ENCODE results near the gene RALGPS2.

RALGPS2 gene, protein sequence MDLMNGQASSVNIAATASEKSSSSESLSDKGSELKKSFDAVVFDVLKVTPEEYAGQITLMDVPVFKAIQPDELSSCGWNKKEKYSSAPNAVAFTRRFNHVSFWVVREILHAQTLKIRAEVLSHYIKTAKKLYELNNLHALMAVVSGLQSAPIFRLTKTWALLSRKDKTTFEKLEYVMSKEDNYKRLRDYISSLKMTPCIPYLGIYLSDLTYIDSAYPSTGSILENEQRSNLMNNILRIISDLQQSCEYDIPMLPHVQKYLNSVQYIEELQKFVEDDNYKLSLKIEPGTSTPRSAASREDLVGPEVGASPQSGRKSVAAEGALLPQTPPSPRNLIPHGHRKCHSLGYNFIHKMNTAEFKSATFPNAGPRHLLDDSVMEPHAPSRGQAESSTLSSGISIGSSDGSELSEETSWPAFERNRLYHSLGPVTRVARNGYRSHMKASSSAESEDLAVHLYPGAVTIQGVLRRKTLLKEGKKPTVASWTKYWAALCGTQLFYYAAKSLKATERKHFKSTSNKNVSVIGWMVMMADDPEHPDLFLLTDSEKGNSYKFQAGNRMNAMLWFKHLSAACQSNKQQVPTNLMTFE

DNA sequence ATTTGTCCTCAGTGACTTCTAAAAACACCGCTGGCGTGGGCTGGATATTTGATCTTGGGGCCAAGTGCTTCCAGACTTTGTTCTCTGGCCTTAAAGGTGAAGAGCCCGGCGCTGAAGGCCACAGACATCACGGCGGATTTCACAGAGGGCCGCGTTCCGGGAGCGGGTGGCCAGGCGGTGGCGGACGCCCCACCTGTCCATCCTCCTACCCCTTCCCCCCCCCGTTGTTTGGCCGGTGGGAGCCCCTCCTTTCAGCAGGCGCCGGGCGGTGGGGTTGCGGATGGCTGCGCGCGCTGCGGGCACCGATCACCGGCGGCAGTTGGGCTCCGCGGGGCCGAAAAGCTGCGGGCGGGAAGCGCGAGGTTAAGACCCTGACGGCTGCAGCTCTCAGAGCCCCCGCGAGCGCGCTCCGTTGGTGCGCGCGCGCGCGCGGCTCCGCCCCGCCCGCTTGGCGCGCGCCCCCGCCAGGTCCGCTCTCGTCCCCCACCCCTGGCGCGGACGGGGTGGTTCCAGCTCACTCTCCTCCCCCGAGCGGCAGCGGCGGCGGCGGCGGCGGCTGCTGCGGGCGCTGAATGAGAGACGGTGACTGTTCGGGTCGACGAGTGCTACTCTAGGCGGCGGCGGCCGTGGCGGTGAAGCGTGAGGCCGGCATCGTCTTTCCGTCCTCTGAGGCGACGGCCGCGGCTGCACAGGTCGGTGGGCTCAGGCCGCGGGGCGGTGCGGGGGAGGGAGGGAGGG, at the start of gene RALGPS2:
RALGPS2 (plus strand) TSS at position 517 of the 738 bp plus-strand sequence. CDS start 51,521 bp downstream, outside the sequence.
- peak; percentile 88 to 97 (median 90) for DNase-seq

- DNase-seq, result no peak
These were observed 45.8 kb upstream of the RALGPS2 start for GRCh38 chr1:178679237-178679636.

GRCh38 chr1:178682429-178682828, 42.6 kb upstream of the RALGPS2 start:
- no peak for DNase-seq

- DNase-seq, result no peak
These were observed 42.2 kb upstream of the RALGPS2 start for GRCh38 chr1:178682886-178683285.

- DNase-seq, result no peak
These were observed 41.8 kb upstream of the RALGPS2 start for GRCh38 chr1:178683291-178683690.

DNA sequence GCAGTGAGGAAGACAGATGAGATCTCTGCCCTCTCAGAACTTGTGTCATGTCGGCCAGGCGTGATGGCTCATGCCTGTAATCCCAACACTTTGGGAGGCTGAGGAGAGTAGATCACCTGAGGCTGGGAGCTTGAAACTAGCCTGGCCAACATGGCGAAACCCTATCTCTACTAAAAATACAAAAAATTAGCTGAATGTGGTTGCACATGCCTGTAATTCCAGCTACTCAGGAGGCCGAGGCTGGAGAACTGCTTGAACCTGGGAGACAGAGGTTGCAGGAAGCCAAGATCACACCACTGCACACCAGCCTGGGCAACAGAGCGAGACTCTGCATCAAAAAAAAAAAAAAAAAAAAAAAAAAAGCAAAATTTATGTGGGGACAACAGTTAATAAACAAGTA, 40.9 kb upstream of the RALGPS2 start:
- no peak for DNase-seq

GRCh38 chr1:178684542-178685000, 40.5 kb upstream of the RALGPS2 start:
- no peak for DNase-seq

- DNase-seq, result no peak
These were observed 38.6 kb upstream of the RALGPS2 start for GRCh38 chr1:178686407-178686806.

DNA sequence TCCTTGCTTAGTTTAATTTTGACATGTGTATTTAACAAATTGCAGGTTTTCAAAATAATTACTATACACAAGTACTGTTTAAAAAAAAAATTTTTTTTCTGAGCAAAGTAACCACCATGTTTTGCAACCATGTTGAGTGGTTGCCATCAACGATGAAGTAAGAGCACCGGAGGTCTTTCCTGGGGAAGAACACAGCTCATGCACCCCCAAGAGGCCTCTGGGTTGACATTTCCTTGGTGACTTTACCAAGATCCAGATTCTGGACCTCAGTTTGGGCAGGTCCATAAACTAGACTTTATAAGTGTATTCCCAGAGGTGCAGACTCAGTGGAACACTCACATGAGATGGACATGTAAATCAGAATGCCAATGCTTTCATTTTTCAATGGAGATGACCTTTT, 36.8 kb upstream of the RALGPS2 start:
- DNase-seq, result no peak

GRCh38 chr1:178689769-178690168, 35.3 kb upstream of the RALGPS2 start:
- DNase-seq, result no peak

DNA sequence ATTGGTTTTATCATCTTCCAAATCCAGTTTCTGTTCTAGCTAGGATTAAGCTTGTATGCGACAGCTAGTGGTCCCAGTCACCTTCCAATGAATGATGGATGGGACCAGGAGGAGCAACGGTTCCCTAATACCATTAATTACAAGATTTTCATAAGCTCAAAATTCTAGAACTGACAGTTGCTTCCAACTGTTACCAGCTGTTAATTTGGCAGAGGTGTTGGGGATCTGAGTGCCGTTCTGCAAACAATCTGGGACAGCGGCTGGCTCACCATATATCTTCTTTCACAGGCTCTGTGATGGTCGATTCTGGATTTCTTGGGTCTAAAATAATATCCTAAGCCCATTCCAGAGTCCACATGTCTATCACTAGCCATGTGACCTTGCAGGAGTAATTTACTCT, 34.5 kb upstream of the RALGPS2 start:
- no peak for DNase-seq

GRCh38 chr1:178692564-178693327, 32.3 kb upstream of the RALGPS2 start:
- no peak for DNase-seq

DNA sequence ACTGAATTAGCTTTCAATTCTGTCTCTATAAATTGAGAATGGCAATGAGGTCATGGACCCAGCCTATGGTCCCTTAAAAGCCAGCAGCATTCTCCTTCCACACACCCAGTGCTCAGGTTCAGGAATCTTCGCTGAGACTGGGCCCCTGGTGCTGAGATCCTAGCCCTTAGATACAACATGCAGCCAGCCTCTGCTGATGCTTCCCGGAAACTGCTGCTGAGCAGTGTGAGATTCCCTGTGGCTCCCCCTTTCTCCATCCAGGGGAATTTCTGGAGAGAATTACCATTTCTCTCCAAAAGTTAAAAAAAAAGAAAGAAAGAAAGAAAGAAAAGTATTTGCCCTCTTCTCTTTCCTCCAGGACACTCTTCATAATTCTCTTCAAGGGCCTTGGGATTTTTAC, 31.7 kb upstream of the RALGPS2 start:
- no peak for DNase-seq

DNA sequence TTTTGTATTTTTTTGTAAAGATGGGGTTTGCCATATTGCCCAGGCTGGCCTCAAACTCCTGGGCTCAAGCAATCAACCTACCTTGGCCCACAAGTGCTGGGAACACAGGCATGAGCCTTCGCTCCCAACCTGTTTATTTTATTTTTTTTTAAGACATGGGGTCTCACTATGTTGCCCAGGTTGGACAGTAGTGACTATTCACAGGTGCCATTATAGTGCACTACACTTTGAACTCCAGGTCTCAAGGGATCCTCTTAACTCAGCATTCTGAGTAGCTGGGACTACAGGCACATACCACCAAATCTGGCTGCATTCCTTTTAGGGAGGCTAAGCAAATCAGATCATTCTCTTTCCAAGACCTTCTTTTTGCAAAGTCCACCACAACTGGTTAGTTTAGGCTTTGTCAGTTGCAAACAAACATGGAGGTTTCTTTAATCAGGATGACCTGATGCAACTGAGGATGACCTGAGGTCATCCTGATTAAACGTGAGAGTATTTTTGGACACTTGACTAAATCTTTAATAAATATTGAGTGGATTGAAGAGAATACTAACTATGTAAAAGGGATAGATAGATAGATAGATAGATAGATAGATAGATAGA, 30.0 kb upstream of the RALGPS2 start:
- DNase-seq, result no peak

- no peak for DNase-seq
These were observed 22.9 kb upstream of the RALGPS2 start for GRCh38 chr1:178702146-178702545.

- no peak for DNase-seq
These were observed 20.2 kb upstream of the RALGPS2 start for GRCh38 chr1:178704833-178705232.

DNA sequence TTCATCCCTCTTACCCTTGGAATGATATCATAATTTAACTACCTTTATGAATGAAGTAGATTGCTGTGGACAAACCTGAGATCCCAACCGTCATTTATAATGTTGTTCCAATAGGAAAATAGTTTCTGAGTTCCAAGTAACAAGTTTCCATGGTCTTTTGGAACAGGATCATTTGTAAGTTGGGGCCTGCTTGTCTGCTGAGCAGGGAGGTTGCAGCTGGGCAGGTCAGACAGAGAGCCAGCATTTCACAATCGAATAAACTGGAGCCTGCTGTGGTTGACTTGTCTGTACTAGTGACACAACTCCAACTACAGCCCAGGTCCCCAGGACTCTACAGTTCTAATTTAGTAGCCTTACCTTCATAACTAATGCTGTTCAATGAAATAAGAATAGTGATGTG, 18.6 kb upstream of the RALGPS2 start:
- DNase-seq, result no peak

DNA sequence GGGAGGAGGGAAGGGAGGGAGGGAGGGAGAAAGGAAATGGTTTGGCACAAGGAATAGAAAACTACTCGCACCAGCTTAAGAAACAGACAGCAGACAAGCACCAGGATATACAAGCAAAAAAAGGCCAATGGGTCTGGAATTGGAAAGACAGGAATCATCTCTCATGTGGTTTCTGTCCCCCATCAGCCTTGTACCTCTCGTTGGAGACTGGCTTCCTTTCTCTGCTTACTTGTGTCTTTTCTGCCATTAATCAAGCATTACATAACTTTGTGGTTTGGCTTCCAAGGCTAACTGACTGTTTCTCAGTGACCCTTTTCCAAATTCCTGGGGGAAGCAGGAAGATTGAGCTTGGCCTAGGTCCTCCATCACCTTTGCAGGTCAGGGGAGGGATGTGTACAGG, 11.8 kb upstream of the RALGPS2 start:
- no peak for DNase-seq

DNA sequence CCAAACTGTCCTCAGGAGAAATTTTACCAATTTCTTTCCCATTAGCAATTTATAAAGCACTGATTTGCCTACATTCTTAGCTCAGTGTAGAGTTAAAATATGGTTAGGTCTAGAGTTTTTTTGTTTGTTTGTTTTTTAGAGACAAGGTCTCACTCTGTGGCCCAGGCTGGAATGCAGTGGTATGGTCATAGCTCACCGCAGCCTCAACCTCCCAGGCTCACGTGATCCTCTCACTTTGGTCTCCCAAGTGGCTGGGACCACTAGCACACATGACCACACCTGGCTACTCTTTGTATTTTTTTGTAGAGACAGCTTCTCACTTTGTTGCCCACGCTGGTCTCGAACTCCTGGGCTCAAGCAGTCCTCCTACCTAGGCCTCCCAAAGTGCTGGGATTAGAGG, 10.6 kb upstream of the RALGPS2 start:
- DNase-seq, result no peak

GRCh38 chr1:178716111-178716510, 8.9 kb upstream of the RALGPS2 start:
- no peak for DNase-seq

GRCh38 chr1:178718520-178718919, 6.5 kb upstream of the RALGPS2 start:
- no peak for DNase-seq

GRCh38 chr1:178723546-178723945, 1.5 kb upstream of the RALGPS2 start:
- DNase-seq, result no peak

DNA sequence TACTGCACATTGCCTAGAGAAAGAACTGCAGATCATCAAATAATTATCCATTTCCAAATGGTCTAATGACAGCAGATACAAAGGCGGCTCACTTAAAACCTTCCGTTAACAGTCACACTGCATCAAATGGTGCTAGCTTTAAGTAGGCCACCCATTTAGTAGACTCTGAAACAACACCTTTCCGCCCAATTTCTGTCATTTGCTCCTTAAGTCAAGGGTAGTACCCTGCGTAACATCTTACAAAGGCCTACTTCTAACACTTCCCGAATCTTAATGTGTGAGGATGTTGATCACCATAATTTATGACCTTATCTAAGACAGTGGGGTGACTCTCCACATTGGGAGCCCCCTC, 692 bp upstream of the RALGPS2 start:
- no peak for DNase-seq
